Fibroblast of pulmonary artery (primary cell): ENCODE data around the gene GHDC.

ENCODE experiments used
- DNase-seq: peaks from one replicate; pipeline ENCODE4 v3.0.0-alpha.2; 2010; ENCODE audit warnings: low read depth
- H3K4me3 ChIP-seq: replicated peaks from 2 replicates; pipeline ENCODE4 v1.5.1; 2011; ENCODE audit warnings: low read depth, mild to moderate bottlenecking, control low read depth, low read length, moderate library complexity
- TF ChIP-seq, protein P1 (sequence below): IDR thresholded peaks from 2 replicates; pipeline ENCODE4 v1.5.1; 2011; ENCODE audit warnings: mild to moderate bottlenecking, control low read depth, low read length, inconsistent platforms; ENCODE audit errors: missing control alignments

GHDC gene

GRCh38 chr17:42202159-42202558, 7.9 kb upstream of the GHDC start:
- TF ChIP-seq, protein P1, sequence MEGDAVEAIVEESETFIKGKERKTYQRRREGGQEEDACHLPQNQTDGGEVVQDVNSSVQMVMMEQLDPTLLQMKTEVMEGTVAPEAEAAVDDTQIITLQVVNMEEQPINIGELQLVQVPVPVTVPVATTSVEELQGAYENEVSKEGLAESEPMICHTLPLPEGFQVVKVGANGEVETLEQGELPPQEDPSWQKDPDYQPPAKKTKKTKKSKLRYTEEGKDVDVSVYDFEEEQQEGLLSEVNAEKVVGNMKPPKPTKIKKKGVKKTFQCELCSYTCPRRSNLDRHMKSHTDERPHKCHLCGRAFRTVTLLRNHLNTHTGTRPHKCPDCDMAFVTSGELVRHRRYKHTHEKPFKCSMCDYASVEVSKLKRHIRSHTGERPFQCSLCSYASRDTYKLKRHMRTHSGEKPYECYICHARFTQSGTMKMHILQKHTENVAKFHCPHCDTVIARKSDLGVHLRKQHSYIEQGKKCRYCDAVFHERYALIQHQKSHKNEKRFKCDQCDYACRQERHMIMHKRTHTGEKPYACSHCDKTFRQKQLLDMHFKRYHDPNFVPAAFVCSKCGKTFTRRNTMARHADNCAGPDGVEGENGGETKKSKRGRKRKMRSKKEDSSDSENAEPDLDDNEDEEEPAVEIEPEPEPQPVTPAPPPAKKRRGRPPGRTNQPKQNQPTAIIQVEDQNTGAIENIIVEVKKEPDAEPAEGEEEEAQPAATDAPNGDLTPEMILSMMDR = no peak
- H3K4me3 ChIP-seq = no peak overlapping the region
- no peak for DNase-seq

- no peak for DNase-seq
- H3K4me3 ChIP-seq = no peak overlapping the region
- TF ChIP-seq, protein P1 = no peak
Measured at GRCh38 chr17:42201458-42201772, 7.1 kb upstream of the GHDC start.

DNA sequence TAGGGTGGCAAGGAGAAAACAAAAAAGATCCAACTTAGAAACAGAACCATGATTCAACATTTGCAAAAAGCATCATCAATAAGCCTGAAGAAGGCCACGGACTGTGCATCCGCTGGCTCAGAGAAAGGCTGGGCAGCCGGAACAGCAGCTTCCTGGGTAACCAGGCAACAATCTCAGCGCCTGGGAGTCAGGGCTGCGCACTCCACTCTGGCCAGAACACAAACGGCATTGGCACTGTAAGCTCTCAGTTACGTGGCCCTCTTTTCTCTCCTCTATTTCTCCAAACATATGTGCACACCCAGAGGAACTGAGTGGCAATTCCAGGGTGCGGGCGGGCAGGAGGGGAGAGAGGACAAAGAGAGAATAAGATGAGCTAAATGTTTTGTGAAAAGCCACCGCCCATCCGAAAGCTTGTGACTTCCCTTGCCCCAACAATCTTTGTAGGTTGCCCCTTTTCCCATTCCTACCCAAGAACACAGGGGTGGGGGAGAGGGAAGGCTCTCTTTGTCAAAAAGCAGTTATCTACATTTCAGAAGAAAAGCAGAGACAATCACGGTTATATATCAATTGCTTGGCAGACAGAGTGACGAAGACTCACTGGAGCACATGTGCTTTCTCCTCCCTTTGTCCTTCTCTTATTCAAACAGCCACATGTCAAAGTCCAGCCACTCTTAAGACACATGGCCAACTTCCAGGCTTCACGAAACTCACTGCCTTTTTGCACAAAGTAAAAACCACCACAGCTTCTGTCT, 6.6 kb upstream of the GHDC start:
- peak; percentile 88 for DNase-seq
- no peak overlapping the region for H3K4me3 ChIP-seq
- TF ChIP-seq, protein P1 = no peak

DNA sequence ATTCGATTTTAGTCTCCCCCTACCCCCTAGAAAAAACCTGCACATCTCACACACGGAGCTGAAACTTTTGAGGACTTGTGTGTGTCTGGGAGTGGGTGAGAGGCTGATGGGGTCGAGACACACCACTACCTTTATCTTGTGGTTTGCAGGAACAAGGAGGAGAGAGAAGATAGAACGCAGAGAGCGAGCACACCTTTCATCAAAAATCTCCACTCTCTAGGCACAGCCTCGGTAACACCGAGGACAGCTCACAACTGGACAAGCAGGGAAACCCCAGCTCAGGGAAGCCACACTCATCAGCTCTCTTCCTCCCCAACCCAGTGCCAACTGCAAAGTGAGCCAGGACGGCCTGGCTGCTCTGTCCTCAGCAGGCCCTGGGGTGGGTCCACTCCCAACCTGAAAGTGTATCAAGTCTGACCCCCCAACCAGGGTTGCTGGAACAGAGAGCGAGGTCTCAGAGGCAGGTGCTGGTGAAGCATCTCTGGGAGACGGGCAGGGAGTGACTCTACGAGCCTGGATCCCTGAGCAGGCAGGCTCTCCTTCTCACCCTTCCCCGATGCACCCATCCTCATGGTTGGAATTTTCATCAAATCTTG, 5.2 kb upstream of the GHDC start:
- no peak for DNase-seq
- no peak overlapping the region for H3K4me3 ChIP-seq
- TF ChIP-seq, protein P1 = no peak

DNA sequence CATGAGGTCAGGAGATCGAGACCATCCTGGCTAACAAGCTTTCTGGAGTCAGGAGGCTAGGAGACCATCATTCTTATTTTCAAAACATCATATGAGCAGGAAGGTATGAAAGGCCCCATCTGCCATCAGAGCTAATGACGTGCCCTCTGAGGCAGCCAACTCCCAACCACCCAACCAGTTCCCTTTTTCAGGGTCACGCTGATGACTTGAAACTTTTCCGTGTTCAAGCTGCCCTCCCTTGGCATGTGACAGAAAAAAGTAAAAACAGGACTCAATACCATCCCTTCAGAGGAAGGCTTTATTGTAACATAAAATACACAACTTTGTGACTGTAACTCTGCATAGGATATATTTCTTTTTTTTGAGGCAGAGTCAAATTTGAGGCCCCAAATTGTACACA, 4.6 kb upstream of the GHDC start:
- H3K4me3 ChIP-seq = no peak overlapping the region
- no peak for DNase-seq
- TF ChIP-seq, protein P1 = no peak

DNA sequence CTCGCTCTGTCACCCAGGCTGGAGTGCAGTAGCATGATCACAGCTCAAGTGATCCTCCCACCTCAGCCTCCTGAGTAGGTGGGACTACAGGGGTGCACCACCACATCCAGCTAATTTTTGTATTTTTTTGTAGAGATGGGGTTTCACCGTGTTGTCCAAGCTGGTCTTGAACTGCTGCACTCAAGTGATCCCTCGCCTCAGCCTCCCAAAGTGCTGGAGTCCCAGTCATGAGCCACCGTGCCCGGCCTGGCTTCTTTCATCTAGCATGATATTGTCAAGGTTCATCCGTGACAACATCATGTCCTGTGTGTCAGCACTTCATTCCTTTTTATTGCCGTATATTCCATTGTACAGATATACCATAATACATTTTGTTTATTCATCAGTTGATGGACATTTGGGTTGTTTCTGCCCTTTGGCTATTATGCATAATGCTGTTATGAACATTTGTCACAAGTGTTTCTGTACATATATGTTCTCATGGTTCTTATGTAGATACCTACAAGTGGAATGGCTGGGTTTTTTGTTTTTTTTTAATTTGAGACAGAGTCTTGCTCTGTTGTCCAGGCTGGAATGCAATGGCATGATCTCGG, 3.4 kb upstream of the GHDC start:
- DNase-seq = no peak
- no peak overlapping the region for H3K4me3 ChIP-seq
- TF ChIP-seq, protein P1 = no peak
